Upper lobe of right lung (tissue), 1 donor: ENCODE data around the gene ATP4B. TPM values are rescaled to one million over a fixed set of nuclear protein-coding genes. Genes with fewer than 3 reads are reported as not detected.

Source experiments
- ATAC-seq: fragments of 200-7000 bp; cut with Tn5 transposase; one replicate; pipeline ENCODE4 v1.9.1; 2020; ENCODE audit warnings: mild to moderate bottlenecking, moderate library complexity
- DNase-seq: peaks from one replicate; pipeline ENCODE4 v3.0.0-alpha.2; 2020
- H3K27ac ChIP-seq: fragments of 200-600 bp; one replicate; pipeline ENCODE4 v1.8.0; 2022
- H3K27me3 ChIP-seq: fragments of 200-600 bp; one replicate; pipeline ENCODE4 v1.8.0; 2022; ENCODE audit warnings: mild to moderate bottlenecking
- H3K36me3 ChIP-seq: fragments of 200-600 bp; one replicate; pipeline ENCODE4 v1.8.0; 2022
- H3K4me1 ChIP-seq: fragments of 200-600 bp; one replicate; pipeline ENCODE4 v1.8.0; 2022
- H3K4me3 ChIP-seq: fragments of 200-600 bp; one replicate; pipeline ENCODE4 v1.8.0; 2022; ENCODE audit warnings: mild to moderate bottlenecking
- H3K9me3 ChIP-seq: fragments of 200-600 bp; one replicate; pipeline ENCODE4 v1.8.0; 2022
- CTCF ChIP-seq: fragments of 200-600 bp; IDR thresholded peaks from one replicate; pipeline ENCODE4 v1.8.0; 2022; ENCODE audit warnings: antibody characterized with exemption
- intact Hi-C: fragments of 100-400 bp; cut with DNase I; formaldehyde crosslinking; loops from one replicate; pipeline ENCODE4 v1.11.0; 2022
- total RNA-seq: library from RNA; stranded (reverse); fragmentation: NEBNext Ultra II Directional; extraction: Animal tissue kit (Norgen Biotek cat#: 25700); gene quantifications from one replicate; pipeline ENCODE4 v1.2.1, GENCODE V29; 2021
- donor health status: DM: no; HTN: yes; CAD: no; lungs with severe emphysema.

Gene ATP4B
- total RNA-seq, 1 donor from 2014 or later, result not detected

- no peaks in the 10 kb centered on the region for H3K36me3 ChIP-seq
- no peaks in the 10 kb centered on the region for H3K9me3 ChIP-seq
- peak overlapping the region; percentile 55 for H3K27ac ChIP-seq
- H3K4me3 ChIP-seq, result peak overlapping the region; percentile 25
- intact Hi-C loops, result no loop called here
- TF ChIP-seq CTCF, result no peak
- DNase-seq, result peak; percentile 96
- no peaks in the 10 kb centered on the region for H3K27me3 ChIP-seq
- ATAC-seq, result peak; percentile 89
- peaks cover 13% of the 10 kb centered on the region for H3K4me1 ChIP-seq
These were observed 10.4 kb downstream of the ATP4B start for GRCh38 chr13:113647351-113648215.

- peak; percentile 59 for DNase-seq
- intact Hi-C loops, result no loop called here
- peaks cover 13% of the 10 kb centered on the region for H3K4me1 ChIP-seq
- no peaks in the 10 kb centered on the region for H3K9me3 ChIP-seq
- no peak overlapping the region for H3K27ac ChIP-seq
- TF ChIP-seq CTCF, result no peak
- no peak overlapping the region for H3K4me3 ChIP-seq
- no peak for ATAC-seq
- H3K27me3 ChIP-seq, result no peaks in the 10 kb centered on the region
- no peaks in the 10 kb centered on the region for H3K36me3 ChIP-seq
These were observed 11.1 kb downstream of the ATP4B start for GRCh38 chr13:113646921-113647340.

GRCh38 chr13:113646376-113646775 is 11.6 kb downstream of the ATP4B start:
- no peaks in the 10 kb centered on the region for H3K9me3 ChIP-seq
- H3K27me3 ChIP-seq, result no peaks in the 10 kb centered on the region
- peaks cover 13% of the 10 kb centered on the region for H3K4me1 ChIP-seq
- H3K4me3 ChIP-seq, result no peak overlapping the region
- no peaks in the 10 kb centered on the region for H3K36me3 ChIP-seq
- DNase-seq, result no peak
- H3K27ac ChIP-seq, result no peak overlapping the region
- no peak for TF ChIP-seq CTCF
- no peak for ATAC-seq
- intact Hi-C loops, result no loop called here

GRCh38 chr13:113645329-113645728 is 12.7 kb downstream of the ATP4B start:
- H3K27me3 ChIP-seq, result no peaks in the 10 kb centered on the region
- H3K27ac ChIP-seq, result no peak overlapping the region
- H3K36me3 ChIP-seq, result peaks cover 2% of the 10 kb centered on the region
- DNase-seq, result peak; percentile 40
- peak; percentile 4 for ATAC-seq
- intact Hi-C loops, result no loop called here
- H3K9me3 ChIP-seq, result no peaks in the 10 kb centered on the region
- no peak for TF ChIP-seq CTCF
- no peak overlapping the region for H3K4me3 ChIP-seq
- peaks cover 13% of the 10 kb centered on the region for H3K4me1 ChIP-seq

GRCh38 chr13:113644800-113645199 is 13.2 kb downstream of the ATP4B start:
- DNase-seq (no peak), ATAC-seq (no peak)
- no peak for TF ChIP-seq CTCF
- no peaks in the 10 kb centered on the region for H3K27me3 ChIP-seq
- peaks cover 13% of the 10 kb centered on the region for H3K4me1 ChIP-seq
- no peaks in the 10 kb centered on the region for H3K9me3 ChIP-seq
- peaks cover 7% of the 10 kb centered on the region for H3K36me3 ChIP-seq
- intact Hi-C loops, result no loop called here
- no peak overlapping the region for H3K27ac ChIP-seq
- H3K4me3 ChIP-seq, result no peak overlapping the region
